ENCODE data around the gene EIF3L. TPM values are rescaled to one million over a fixed set of nuclear protein-coding genes. Genes with fewer than 3 reads are reported as not detected.

The EIF3L gene
- total and polyA plus RNA-seq, 8 donors, result 310 to 1,258 (median 1,142) TPM

DNA sequence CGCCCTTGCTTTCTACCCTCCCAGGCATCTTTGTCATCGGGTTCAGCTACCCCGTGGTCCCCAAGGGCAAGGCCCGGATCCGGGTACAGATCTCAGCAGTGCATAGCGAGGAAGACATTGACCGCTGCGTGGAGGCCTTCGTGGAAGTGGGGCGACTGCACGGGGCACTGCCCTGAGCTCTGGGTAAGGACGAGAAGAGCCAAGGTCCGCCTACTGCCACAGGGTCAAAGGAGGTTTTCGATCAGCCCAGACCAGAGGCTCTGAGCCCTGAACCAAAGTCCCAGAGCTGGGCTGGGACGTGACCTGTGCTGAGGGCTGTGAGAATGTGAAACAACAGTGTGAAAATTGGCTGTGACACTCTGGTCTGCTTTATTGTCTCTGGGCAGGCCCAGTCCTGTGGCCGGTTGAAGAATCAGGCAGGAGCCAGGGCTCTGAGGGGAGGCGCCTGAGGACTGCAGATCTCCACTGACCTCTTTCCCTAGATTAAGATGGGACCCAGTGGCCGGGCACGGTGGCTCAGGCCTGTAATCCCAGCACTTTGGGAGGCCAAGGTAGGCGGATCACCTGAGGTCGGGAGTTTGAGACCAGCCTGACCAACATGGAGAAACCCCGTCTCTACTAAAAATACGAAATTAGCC is 32.6 kb upstream of the EIF3L start:
- no peak for DNase-seq
- TF ChIP-seq, protein P1, sequence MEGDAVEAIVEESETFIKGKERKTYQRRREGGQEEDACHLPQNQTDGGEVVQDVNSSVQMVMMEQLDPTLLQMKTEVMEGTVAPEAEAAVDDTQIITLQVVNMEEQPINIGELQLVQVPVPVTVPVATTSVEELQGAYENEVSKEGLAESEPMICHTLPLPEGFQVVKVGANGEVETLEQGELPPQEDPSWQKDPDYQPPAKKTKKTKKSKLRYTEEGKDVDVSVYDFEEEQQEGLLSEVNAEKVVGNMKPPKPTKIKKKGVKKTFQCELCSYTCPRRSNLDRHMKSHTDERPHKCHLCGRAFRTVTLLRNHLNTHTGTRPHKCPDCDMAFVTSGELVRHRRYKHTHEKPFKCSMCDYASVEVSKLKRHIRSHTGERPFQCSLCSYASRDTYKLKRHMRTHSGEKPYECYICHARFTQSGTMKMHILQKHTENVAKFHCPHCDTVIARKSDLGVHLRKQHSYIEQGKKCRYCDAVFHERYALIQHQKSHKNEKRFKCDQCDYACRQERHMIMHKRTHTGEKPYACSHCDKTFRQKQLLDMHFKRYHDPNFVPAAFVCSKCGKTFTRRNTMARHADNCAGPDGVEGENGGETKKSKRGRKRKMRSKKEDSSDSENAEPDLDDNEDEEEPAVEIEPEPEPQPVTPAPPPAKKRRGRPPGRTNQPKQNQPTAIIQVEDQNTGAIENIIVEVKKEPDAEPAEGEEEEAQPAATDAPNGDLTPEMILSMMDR (IDR thresholded peaks at IDR 0.05), result no peak
- Histone ChIP-seq H3K9me3 (no peaks in the 10 kb centered on the region), H3K36me3 (peaks cover 0 to 18% of the 10 kb centered on the region in 2 donors), H3K27ac (no peak overlapping the region), H3K4me1 (peaks cover 15 to 19% of the 10 kb centered on the region in 2 donors), H3K27me3 (peaks cover 6 to 40% of the 10 kb centered on the region in 2 donors), H3K4me3 (no peak overlapping the region)
- intact Hi-C loops (cut with DNase I), result loop anchor here (2.0 to 10.0 kb wide), 2 partner anchors 46 to 48 kb away; no protein-coding TSS in a partner anchor
- ATAC-seq, result no peak

DNA sequence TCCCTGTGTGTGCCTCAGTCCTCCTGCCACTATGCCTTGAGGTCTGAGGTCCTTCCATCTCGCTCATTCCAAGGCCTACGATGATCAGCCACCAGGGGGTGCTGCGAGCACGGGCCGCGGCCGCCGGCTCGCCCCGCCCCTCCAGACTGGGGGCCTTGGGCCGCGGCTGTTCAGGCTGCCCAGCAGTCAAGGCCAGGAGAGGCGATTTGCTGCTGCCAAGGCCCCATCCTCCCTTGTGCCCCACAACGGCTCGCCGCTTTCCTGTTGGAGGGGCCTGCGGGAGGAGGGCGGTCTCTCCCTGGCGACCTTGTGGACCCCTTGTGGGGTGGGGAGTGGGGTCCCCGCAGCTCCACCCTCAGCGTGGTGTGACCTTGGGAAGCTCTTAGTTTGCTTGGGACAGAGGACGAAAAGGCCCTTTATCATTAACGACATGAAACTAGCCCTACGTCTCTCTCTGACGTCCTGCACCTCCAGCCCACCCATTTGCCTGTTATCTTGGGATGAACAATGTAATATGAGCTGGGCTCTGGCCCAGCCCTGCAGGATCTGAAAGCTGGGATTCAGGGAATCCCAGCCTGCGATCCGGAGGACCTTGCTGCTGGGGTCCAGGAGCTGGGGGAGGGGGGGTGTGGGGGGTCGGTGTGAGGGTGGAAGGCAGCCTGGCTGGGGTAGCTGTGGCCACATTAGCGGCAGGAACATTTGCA is 31.4 kb upstream of the EIF3L start:
- peak overlapping the region; percentile 9 to 34 for H3K4me3 ChIP-seq
- peaks cover 0 to 18% of the 10 kb centered on the region in 2 donors for H3K36me3 ChIP-seq
- intact Hi-C loops (cut with DNase I), result loop anchor here (2.0 to 10.0 kb wide), 2 partner anchors 45 to 47 kb away; no protein-coding TSS in a partner anchor
- ATAC-seq (peak; percentile 97), DNase-seq (peak; percentile 68 to 95 (median 82))
- peaks cover 15 to 19% of the 10 kb centered on the region in 2 donors for H3K4me1 ChIP-seq
- peaks cover 6 to 52% of the 10 kb centered on the region in 2 donors for H3K27me3 ChIP-seq
- TF ChIP-seq, protein P1 (IDR thresholded peaks at IDR 0.05), result peak; percentile 94 to 98
- peak overlapping the region in 1 of 2 donors; percentile 57 for H3K27ac ChIP-seq
- no peaks in the 10 kb centered on the region for H3K9me3 ChIP-seq

DNA sequence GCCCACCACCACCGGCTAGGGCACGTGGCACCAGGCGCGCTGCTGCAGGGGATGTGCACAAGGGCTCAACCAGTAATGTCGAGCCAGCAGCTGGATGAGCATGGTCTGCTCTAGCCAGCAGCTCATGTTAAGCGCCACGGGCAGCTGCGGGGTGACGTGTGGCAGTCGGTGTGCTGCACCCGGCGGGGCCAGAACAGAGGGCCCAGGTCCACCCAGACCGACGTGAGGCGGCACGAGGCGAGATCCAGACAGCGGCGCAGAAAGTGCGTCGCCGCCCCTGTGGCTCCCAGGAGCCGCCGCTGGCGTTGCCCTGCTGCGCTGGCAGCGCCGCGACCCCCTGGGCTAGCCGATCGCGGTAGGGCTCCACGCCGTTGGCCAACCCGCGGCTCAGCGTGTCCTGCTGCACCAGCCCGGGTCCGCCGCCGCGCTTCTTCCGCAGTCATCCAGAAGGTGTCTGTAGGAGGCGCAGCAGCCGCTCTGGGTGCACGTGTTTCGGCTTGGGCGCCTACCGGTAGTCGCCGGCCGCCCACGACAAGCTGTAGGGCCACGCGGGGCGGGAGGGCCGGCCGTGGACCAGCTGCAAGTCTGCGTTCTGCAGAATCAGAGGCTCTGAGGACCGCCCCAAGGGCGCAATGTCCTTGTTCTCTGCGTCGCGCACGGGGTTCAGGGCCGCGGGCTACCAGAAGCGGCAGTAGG is 30.7 kb upstream of the EIF3L start:
- intact Hi-C loops (cut with DNase I), result loop anchor here in 1 of 2 donors (10.0 kb wide), 1 partner anchor 46 kb away; no protein-coding TSS in a partner anchor
- Histone ChIP-seq H3K4me1 (peaks cover 15 to 19% of the 10 kb centered on the region in 2 donors), H3K4me3 (peak overlapping the region; percentile 8 to 34), H3K27me3 (peaks cover 6 to 59% of the 10 kb centered on the region in 2 donors), H3K27ac (no peak overlapping the region), H3K9me3 (no peaks in the 10 kb centered on the region), H3K36me3 (peaks cover 0 to 13% of the 10 kb centered on the region in 2 donors)
- peak; percentile 29 to 92 (median 60) for DNase-seq
- peak; percentile 76 for ATAC-seq
- TF ChIP-seq, protein P1 (IDR thresholded peaks at IDR 0.05), result peak in 1 of 2 donors; percentile 10

DNA sequence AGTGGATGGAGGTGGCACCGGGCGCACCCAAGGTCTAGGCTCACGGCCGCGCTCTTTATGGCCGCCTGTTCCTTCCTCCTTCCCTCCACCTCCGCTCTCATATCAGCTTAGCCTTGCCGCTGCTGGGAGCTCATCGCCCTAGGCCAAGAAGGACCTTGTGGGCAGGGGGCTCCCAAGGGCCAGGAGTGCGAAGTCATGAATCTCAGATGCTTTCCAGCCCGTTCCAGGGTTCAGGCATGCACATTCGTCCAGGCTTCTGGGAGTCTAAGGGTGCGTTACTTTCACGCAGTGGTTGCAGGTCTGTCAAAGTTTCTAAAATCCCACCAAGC is 30.1 kb upstream of the EIF3L start:
- Histone ChIP-seq H3K27me3 (peaks cover 6 to 64% of the 10 kb centered on the region in 2 donors), H3K4me1 (peaks cover 15 to 21% of the 10 kb centered on the region in 2 donors), H3K4me3 (peak overlapping the region; percentile 8 to 34), H3K27ac (no peak overlapping the region), H3K36me3 (peaks cover 0 to 9% of the 10 kb centered on the region in 2 donors), H3K9me3 (no peaks in the 10 kb centered on the region)
- intact Hi-C loops (cut with DNase I), result loop anchor here in 1 of 2 donors (10.0 kb wide), 1 partner anchor 46 kb away; no protein-coding TSS in a partner anchor
- ATAC-seq (no peak), DNase-seq (no peak)
- TF ChIP-seq, protein P1 (IDR thresholded peaks at IDR 0.05), result no peak
